Measurements from ENCODE around the gene SH3YL1.

SH3YL1 gene

GRCh38 chr2:193141-193671, 70.6 kb downstream of the SH3YL1 start:
- Histone ChIP-seq H3K4me2 (ENCODE audit: low read length) (no peak overlapping the region), H4K20me1 (ENCODE audit: control insufficient read depth, insufficient read depth, low read depth, low read length) (no peaks in the 10 kb centered on the region), H3K27me3 (ENCODE audit: control insufficient read depth, low read length) (no peaks in the 10 kb centered on the region), H3K4me3 (ENCODE audit: low read length) (no peak overlapping the region), H3K27ac (ENCODE audit: low read depth, low read length) (no peak overlapping the region), H3K9me2 (replicated peaks; ENCODE audit: control insufficient read depth, low read length) (no peaks in the 10 kb centered on the region), H3K9me3 (ENCODE audit: control insufficient read depth, insufficient read depth, low read length) (no peaks in the 10 kb centered on the region; the same call in 1 of the 2 replicates), H3K79me2 (ENCODE audit: control insufficient read depth, low read length) (no peaks in the 10 kb centered on the region), H3K4me1 (ENCODE audit: control insufficient read depth, low read length) (no peaks in the 10 kb centered on the region), H3K36me3 (ENCODE audit: control insufficient read depth, low read length) (no peaks in the 10 kb centered on the region), H3F3A (ENCODE audit: control insufficient read depth, insufficient read depth) (no peaks in the 10 kb centered on the region)
- TF ChIP-seq EZH2phosphoT487 (IDR thresholded peaks at IDR 0.05; ENCODE audit: borderline replicate concordance, low read length) = no peak
- no peak for TF ChIP-seq CTCF (IDR thresholded peaks at IDR 0.05; ENCODE audit: low read depth, low read length, poor library complexity, severe bottlenecking)

DNA sequence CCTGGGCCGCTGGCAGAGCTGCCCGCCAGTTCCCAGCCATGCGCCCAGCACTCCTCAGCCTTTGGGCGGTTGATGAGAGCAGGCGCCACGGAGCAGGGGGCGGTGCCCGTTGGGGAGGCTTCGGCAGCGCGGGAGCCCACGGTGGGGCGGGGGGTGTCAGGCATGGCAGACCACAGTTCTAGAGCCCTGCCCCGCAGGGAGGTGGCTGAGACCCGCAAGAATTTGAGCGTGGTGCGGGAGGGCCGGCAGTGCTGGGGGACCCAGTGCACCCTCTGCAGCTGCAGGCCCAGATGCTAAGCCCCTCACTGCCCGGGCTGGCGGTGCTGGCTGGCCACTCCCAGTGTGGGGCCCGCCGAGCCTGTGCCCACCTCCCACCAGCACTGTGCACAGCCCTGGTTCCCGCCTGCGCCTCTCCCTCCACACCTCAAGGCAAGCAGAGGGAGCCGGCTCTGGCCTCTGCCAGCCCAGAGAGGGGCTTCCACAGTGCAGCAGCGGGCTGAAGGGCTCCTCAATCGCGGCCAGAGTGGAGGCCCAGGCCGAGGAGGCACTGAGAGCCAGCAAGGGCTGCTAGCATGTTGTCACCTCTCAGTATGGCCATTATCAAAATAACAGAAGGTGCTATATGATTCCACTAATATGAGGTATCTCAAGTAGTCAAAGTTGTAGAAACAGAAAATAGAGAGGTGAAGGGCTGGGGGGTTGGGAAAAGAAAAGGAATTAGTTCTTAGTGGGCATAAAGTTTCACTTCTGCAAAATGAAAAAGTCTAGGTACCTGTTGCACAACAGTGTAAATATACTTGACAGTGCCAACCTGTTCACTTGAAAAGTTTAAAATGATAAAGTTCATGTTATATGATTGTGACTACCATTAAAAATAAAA, 72.3 kb downstream of the SH3YL1 start:
- no peaks in the 10 kb centered on the region for H3K4me1 ChIP-seq (ENCODE audit: control insufficient read depth, low read length)
- H3K36me3 ChIP-seq (ENCODE audit: control insufficient read depth, low read length) = no peaks in the 10 kb centered on the region
- no peaks in the 10 kb centered on the region for H3K9me2 ChIP-seq (replicated peaks; ENCODE audit: control insufficient read depth, low read length)
- H3K27me3 ChIP-seq (ENCODE audit: control insufficient read depth, low read length) = no peaks in the 10 kb centered on the region
- H3K4me3 ChIP-seq (ENCODE audit: low read length) = no peak overlapping the region
- H3K79me2 ChIP-seq (ENCODE audit: control insufficient read depth, low read length) = no peaks in the 10 kb centered on the region
- no peak overlapping the region for H3K27ac ChIP-seq (ENCODE audit: low read depth, low read length)
- TF ChIP-seq CTCF (IDR thresholded peaks at IDR 0.05; ENCODE audit: low read depth, low read length, poor library complexity, severe bottlenecking) (no peak), EZH2phosphoT487 (IDR thresholded peaks at IDR 0.05; ENCODE audit: borderline replicate concordance, low read length) (no peak)
- H3K4me2 ChIP-seq (ENCODE audit: low read length) = no peak overlapping the region
- no peaks in the 10 kb centered on the region for H4K20me1 ChIP-seq (ENCODE audit: control insufficient read depth, insufficient read depth, low read depth, low read length)
- no peaks in the 10 kb centered on the region for H3F3A ChIP-seq (ENCODE audit: control insufficient read depth, insufficient read depth)
- peaks cover 4% of the 10 kb centered on the region; the same call in 1 of the 2 replicates for H3K9me3 ChIP-seq (ENCODE audit: control insufficient read depth, insufficient read depth, low read length)

- H3K9me3 ChIP-seq (ENCODE audit: control insufficient read depth, insufficient read depth, low read length) = peaks cover 7% of the 10 kb centered on the region; the same call in 1 of the 2 replicates
- H3K79me2 ChIP-seq (ENCODE audit: control insufficient read depth, low read length) = no peaks in the 10 kb centered on the region
- no peaks in the 10 kb centered on the region for H4K20me1 ChIP-seq (ENCODE audit: control insufficient read depth, insufficient read depth, low read depth, low read length)
- no peaks in the 10 kb centered on the region for H3K36me3 ChIP-seq (ENCODE audit: control insufficient read depth, low read length)
- H3K27ac ChIP-seq (ENCODE audit: low read depth, low read length) = no peak overlapping the region
- H3K27me3 ChIP-seq (ENCODE audit: control insufficient read depth, low read length) = no peaks in the 10 kb centered on the region
- no peak overlapping the region for H3K4me3 ChIP-seq (ENCODE audit: low read length)
- H3F3A ChIP-seq (ENCODE audit: control insufficient read depth, insufficient read depth) = no peaks in the 10 kb centered on the region
- no peaks in the 10 kb centered on the region for H3K4me1 ChIP-seq (ENCODE audit: control insufficient read depth, low read length)
- TF ChIP-seq EZH2phosphoT487 (IDR thresholded peaks at IDR 0.05; ENCODE audit: borderline replicate concordance, low read length) = no peak
- TF ChIP-seq CTCF (IDR thresholded peaks at IDR 0.05; ENCODE audit: low read depth, low read length, poor library complexity, severe bottlenecking) = no peak
- no peak overlapping the region for H3K4me2 ChIP-seq (ENCODE audit: low read length)
- H3K9me2 ChIP-seq (replicated peaks; ENCODE audit: control insufficient read depth, low read length) = no peaks in the 10 kb centered on the region
Observed at GRCh38 chr2:187825-188224, 76.0 kb downstream of the SH3YL1 start.
